Esophagus squamous epithelium (tissue), 4 donors: ENCODE measurements around the gene CNTNAP2.

Source experiments
- CTCF ChIP-seq, 6 experiments: fragments of 450-650 bp in 4 of 6; fragments of 200-600 bp in 2 of 6; sonication (generic) in 2 of 6; IDR thresholded peaks; one replicate each; pipeline ENCODE4 v1.5.1; 2016 to 2019; ENCODE audit warnings: antibody characterized with exemption in 6 of 6, mild to moderate bottlenecking in 4 of 6, moderate library complexity in 4 of 6
- POLR2A ChIP-seq, 4 donors: fragments of 450-650 bp; IDR thresholded peaks; one replicate each; pipeline ENCODE4 v1.6.1; 2017; ENCODE audit warnings: antibody characterized with exemption in 4 of 4, mild to moderate bottlenecking in 4 of 4, moderate library complexity in 3 of 4

GRCh38 chr7:148116195-148116594 lies 1999.6 kb downstream of the CNTNAP2 start:
- TF ChIP-seq CTCF (IDR thresholded peaks at IDR 0.05) (no peak), POLR2A (IDR thresholded peaks at IDR 0.05) (no peak)
